GM18909 (cell line): ENCODE data around the gene OR14J1.
"Not testable (repeated sequence)": the region's sequence is repeated elsewhere in the genome, so short reads cannot be mapped to it uniquely, and the experiment has no call there.

Source experiments
- ATAC-seq: cut with Tn5 transposase; IDR thresholded peaks from one replicate; pipeline ENCODE4 v1.9.1; 2021; ENCODE audit warnings: mild to moderate bottlenecking; ENCODE audit not compliant: unreplicated experiment, poor library complexity

OR14J1 gene

GRCh38 chr6:29301316-29301715, at the start of gene OR14J1:
Gene OR14J1 (plus strand): TSS chr6:29301701. CDS start chr6:29306690, 4,989 bp downstream.
- ATAC-seq: no peak

GRCh38 chr6:29251736-29252135, 49.8 kb upstream of the OR14J1 start:
- no peak for ATAC-seq

GRCh38 chr6:29255530-29255929, 46.0 kb upstream of the OR14J1 start:
- ATAC-seq: no peak

- no peak for ATAC-seq
These were observed 41.8 kb upstream of the OR14J1 start for GRCh38 chr6:29259721-29260120.

GRCh38 chr6:29263001-29263400, 38.5 kb upstream of the OR14J1 start:
- no peak for ATAC-seq

GRCh38 chr6:29294499-29294914, 7.0 kb upstream of the OR14J1 start:
- no peak for ATAC-seq

GRCh38 chr6:29295181-29295585, 6.3 kb upstream of the OR14J1 start:
- no peak for ATAC-seq

GRCh38 chr6:29295623-29296022, 5.9 kb upstream of the OR14J1 start:
- no peak for ATAC-seq

GRCh38 chr6:29319931-29320330, 18.4 kb downstream of the OR14J1 start:
- no peak for ATAC-seq

GRCh38 chr6:29323332-29323731, 21.8 kb downstream of the OR14J1 start:
- not testable (repeated sequence) for ATAC-seq

GRCh38 chr6:29325777-29326176, 24.3 kb downstream of the OR14J1 start:
- ATAC-seq: no peak

- no peak for ATAC-seq
These were observed 31.2 kb downstream of the OR14J1 start for GRCh38 chr6:29332676-29333075.

- no peak for ATAC-seq
These were observed 34.8 kb downstream of the OR14J1 start for GRCh38 chr6:29336269-29336668.

- ATAC-seq: no peak
These were observed 43.9 kb downstream of the OR14J1 start for GRCh38 chr6:29345380-29345779.

- not testable (repeated sequence) for ATAC-seq
These were observed 47.8 kb downstream of the OR14J1 start for GRCh38 chr6:29349348-29349747.

- ATAC-seq: no peak
These were observed 53.5 kb downstream of the OR14J1 start for GRCh38 chr6:29354980-29355379.

GRCh38 chr6:29355603-29356002, 54.1 kb downstream of the OR14J1 start:
- ATAC-seq: no peak
